IPS-20b (cell line): ENCODE results near the gene DPH2.

Experiments used
- H3K27ac ChIP-seq: one replicate; pipeline ENCODE4 v1.5.1; 2013; ENCODE audit warnings: low read length
- H3K27me3 ChIP-seq: 2 replicates; pipeline ENCODE4 v1.6.1; 2013; ENCODE audit warnings: mild to moderate bottlenecking, low read length, inconsistent platforms; ENCODE audit not compliant: insufficient read depth
- H3K36me3 ChIP-seq: 2 replicates; pipeline ENCODE4 v1.6.1; 2013; ENCODE audit warnings: low read depth, mild to moderate bottlenecking, inconsistent platforms, low read length, moderate library complexity; ENCODE audit not compliant: insufficient read depth
- H3K4me1 ChIP-seq: 2 replicates; pipeline ENCODE4 v1.6.1; 2013; ENCODE audit warnings: mild to moderate bottlenecking, control low read depth, inconsistent platforms, low read length, moderate library complexity; ENCODE audit not compliant: insufficient read depth
- H3K4me3 ChIP-seq: 2 replicates; pipeline ENCODE4 v1.5.1; 2013; ENCODE audit warnings: mild to moderate bottlenecking, low read length, inconsistent platforms
- H3K9ac ChIP-seq: 2 replicates; pipeline ENCODE4 v1.6.1; 2013; ENCODE audit warnings: low read depth, mild to moderate bottlenecking, inconsistent platforms, low read length, moderate library complexity
- H3K9me3 ChIP-seq: 2 replicates; pipeline ENCODE4 v1.6.1; 2013; ENCODE audit warnings: mild to moderate bottlenecking, low read depth, low read length, inconsistent platforms; ENCODE audit not compliant: insufficient read depth

DPH2 gene

DNA sequence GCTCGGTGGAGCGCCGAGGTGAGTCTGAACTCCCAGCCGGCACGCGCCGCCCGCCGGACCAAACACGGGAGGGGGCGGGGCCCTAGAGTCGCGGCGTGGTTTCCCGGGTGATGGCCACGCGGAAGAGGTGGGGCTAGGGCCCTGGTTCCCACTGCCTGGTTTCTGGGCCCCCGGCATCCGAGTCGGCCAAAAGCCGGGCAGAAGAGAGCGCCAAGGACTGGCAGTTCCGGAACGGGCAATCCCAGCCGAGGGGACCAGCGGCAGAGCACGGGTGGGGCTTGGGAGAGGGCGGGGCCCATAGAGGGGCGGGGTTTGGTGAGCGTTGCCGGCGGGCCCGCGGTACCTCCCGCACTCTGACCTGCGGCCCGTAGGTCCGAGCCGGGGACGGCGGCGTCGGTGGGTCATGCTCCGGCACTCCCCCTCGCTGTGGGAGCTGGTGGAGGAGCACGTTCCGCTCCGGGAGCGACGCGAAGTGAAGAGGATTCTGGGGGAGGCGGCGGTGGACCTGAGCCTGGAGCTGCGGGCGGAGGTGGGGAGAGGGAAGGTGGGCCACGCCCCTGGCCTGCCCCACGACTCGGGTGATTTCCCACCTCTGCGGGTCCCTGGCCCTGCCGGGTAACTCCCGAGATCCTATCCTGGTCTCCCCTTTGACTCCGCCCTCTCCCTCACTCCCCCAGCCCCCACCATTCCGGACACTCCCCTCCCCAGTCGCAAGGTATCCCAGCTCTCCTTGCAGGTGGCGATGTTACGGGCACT, 21.8 kb downstream of the DPH2 start, which contains the start of gene CCDC24:
Gene CCDC24, plus strand, starts transcription at position 124 of the 756 bp plus-strand sequence. Its CDS starts 280 bp downstream, at position 404.
- H3K4me3 ChIP-seq: peak within 1 kb of the TSS; percentile 80
- 0 out of 2 replicates have a peak, but pooled peaks cover under 1% of the 10 kb centered on the region for H3K36me3 ChIP-seq
- peaks cover 5% of the 10 kb centered on the region; the same call in 1 of the 2 replicates for H3K4me1 ChIP-seq
- H3K27ac ChIP-seq: peak within 1 kb of the TSS; percentile 49
- peaks cover 6% of the 10 kb centered on the region; the same call in 1 of the 2 replicates for H3K27me3 ChIP-seq
- no peaks in the 10 kb centered on the region for H3K9me3 ChIP-seq
- peak within 1 kb of the TSS; percentile 56; the same call in 1 of the 2 replicates for H3K9ac ChIP-seq

DNA sequence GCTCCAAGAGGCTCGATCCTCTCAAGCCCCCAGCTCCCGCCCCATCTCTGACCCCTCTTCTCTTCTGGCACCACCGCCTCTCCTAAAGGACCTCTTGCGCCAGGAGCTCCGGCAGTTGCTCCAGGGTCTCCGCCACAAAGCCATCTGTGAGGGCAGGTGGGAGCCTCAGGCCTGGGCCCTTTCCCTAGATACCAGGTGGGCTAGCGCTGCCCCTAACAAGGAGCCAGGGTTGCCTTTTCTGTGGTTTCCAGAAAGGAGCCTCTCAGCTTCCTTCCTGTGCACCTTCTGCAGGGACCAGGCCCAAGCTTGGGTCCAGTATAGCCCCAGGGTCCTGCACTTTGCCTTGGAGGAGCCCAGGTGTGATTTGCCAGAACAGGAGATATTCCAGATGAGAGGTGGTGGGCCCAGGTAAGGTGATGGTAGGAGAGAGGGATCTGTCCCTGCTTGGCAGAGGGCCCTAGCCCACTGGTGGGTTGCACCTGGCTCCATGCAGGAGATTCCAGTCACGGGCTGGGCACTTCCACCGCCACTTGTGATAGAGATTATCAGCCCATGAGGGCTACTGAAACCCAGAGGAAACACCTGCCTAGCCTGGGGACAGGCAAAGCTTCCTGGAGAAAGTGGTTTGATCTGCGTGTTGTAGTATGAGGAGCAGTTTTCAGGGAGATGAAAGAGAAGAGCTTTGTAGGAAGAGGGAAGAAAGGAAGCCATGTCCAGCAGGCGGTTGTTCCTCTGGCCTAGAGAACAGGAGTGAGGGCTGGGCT, 22.6 kb downstream of the DPH2 start:
- Histone ChIP-seq H3K4me1 (peaks cover 5% of the 10 kb centered on the region; the same call in 1 of the 2 replicates), H3K9ac (peak overlapping the region; percentile 56; the same call in 1 of the 2 replicates), H3K27ac (no peak overlapping the region), H3K4me3 (peak overlapping the region; percentile 80), H3K36me3 (no peaks in the 10 kb centered on the region), H3K9me3 (no peaks in the 10 kb centered on the region), H3K27me3 (peaks cover 6% of the 10 kb centered on the region; the same call in 1 of the 2 replicates)

DNA sequence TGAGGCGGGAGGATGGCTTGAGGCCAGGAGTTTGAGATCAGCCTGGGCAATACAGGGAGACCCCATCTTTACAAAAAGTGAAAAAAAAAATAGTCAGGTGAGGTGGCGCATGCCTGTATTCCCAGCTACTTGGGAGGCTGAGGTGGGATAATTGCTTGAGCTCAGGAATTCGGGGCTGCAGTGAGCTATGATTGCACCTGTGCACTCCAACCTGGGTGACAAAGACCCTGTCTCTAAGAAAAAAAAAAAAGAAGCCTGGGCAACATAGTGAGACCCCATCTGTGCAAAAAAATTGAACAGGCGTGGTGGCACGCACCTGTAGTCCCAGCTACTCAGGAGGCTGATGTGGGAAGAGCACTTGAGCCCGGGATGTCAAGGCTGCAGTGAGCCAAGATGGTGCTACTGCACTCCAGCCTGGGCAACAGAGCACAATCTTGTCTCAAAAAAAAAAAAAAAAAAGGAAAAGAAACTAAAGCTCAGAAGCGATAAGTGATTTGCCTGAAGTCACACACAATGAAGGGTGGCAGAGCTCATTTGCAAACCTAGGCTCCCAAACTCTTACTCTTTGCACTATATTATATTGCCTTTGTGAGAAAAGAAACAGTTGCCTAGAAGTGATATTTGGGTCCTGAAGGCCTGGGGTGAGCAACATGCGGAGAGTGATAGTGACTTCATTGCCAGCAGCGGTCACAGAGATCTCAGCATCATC, 23.6 kb downstream of the DPH2 start:
- no peaks in the 10 kb centered on the region for H3K9me3 ChIP-seq
- H3K27ac ChIP-seq: no peak overlapping the region

GRCh38 chr1:43994071-43994470, 24.3 kb downstream of the DPH2 start:
- H3K27ac ChIP-seq: no peak overlapping the region
- no peak overlapping the region for H3K4me3 ChIP-seq
- no peaks in the 10 kb centered on the region for H3K36me3 ChIP-seq
- H3K9ac ChIP-seq: no peak overlapping the region
- H3K4me1 ChIP-seq: peaks cover 5% of the 10 kb centered on the region; the same call in 1 of the 2 replicates
- no peaks in the 10 kb centered on the region for H3K9me3 ChIP-seq
- peaks cover 6% of the 10 kb centered on the region; the same call in 1 of the 2 replicates for H3K27me3 ChIP-seq

More for the DNA sequence above, 23.6 kb downstream of the DPH2 start:
- Histone ChIP-seq H3K4me3 (no peak overlapping the region), H3K4me1 (peaks cover 5% of the 10 kb centered on the region; the same call in 1 of the 2 replicates), H3K9ac (no peak overlapping the region), H3K27me3 (peaks cover 6% of the 10 kb centered on the region; the same call in 1 of the 2 replicates), H3K36me3 (no peaks in the 10 kb centered on the region)

DNA sequence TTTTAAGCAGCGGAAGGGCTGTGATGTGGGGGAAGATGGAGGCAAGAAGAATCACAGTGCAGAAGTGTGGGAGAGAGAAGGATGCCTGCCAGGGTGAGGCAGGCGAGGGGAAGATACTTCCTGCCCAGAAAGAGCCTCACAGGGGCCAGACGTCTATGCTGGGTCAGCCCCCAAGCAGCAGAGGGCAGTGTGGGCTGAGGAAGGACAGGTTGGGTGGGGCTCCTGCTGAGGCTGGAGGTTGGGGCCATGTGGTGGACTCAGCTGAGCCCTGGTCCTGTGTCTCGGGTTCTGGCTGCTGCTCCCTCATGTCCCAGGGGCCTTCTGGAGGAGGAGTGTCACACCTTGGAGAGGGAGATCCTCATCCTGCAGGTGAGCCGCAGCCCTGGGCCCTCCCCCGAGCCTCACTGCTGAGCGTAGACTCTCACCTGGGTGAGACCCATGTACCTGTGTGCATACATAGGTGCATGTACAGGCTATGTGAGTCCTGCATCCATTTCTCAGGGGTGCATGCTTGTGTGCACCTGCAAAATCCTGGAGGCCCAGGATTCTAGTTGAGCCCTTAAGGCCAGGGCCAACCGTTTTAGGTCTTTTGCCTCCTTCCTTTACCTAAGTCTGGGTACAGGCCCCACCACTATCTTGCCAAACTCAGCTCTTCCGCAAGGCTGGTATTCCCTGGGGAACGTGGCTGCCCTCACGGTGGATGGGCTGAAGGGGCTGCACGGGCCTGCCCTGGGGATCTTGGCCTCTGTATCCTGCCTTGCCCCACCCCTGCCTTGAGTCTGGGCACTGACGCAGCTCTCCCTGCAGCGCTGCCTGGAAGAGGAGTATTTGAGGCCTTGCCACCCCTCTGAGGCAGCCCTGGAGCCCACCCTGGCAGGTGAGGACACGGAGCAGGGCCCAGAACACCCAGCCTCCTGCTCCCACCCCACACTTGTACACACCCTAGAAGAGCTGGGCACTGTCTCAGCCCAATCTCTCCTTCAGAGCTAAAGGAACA, 25.3 kb downstream of the DPH2 start:
- Histone ChIP-seq H3K9ac (no peak overlapping the region), H3K4me3 (no peak overlapping the region), H3K36me3 (peaks cover 6% of the 10 kb centered on the region; the same call in 1 of the 2 replicates), H3K27me3 (peaks cover 6% of the 10 kb centered on the region; the same call in 1 of the 2 replicates), H3K9me3 (no peaks in the 10 kb centered on the region), H3K27ac (no peak overlapping the region), H3K4me1 (peaks cover 5% of the 10 kb centered on the region; the same call in 1 of the 2 replicates)

DNA sequence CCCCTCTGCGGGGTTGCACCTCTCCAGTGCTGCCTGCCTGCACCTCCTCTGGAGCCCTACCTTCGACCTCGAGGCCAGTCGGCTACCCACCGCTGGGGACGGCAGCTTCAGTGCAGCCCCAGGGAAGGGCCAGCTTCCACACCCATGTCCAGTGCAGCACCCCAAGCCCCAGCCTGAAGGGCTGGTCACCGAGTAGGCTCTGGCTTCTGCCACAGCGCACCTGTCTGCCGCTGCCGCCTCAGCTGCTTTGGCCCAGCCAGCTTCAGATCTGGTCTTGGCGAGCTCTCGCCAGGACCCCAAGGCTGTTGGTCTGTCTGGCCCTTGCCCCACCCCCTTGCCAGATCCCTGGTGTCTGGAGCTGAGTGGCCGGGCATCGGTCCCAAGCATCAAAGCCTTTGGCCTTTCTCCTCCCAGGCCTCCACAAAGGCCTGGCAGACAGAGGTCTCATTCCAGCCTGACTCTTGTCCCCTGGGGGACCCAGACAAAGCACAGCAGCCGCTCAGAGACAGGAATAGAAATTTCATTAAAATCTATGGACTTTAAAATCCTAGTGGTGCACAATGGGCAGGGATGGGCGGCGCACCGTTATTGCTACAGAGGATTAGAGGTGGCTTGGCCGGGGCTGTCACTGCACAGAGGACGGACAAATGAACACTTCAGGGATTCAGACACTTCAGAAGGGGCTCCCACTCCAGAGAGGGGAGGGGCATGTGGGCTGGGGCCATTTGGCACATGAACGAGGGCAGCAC, 26.3 kb downstream of the DPH2 start:
- no peak overlapping the region for H3K9ac ChIP-seq
- H3K4me3 ChIP-seq: no peak overlapping the region
- H3K4me1 ChIP-seq: peaks cover 5% of the 10 kb centered on the region; the same call in 1 of the 2 replicates
- peaks cover 6% of the 10 kb centered on the region; the same call in 1 of the 2 replicates for H3K27me3 ChIP-seq
- no peaks in the 10 kb centered on the region for H3K9me3 ChIP-seq
- no peak overlapping the region for H3K27ac ChIP-seq
- H3K36me3 ChIP-seq: peaks cover 16% of the 10 kb centered on the region; the same call in 1 of the 2 replicates

- Histone ChIP-seq H3K27me3 (peaks cover 6% of the 10 kb centered on the region; the same call in 1 of the 2 replicates), H3K4me3 (no peak overlapping the region), H3K9me3 (no peaks in the 10 kb centered on the region), H3K36me3 (peaks cover 22% of the 10 kb centered on the region; the same call in 1 of the 2 replicates), H3K27ac (no peak overlapping the region), H3K9ac (no peak overlapping the region), H3K4me1 (peaks cover 5% of the 10 kb centered on the region; the same call in 1 of the 2 replicates)
Observed at GRCh38 chr1:43996733-43997115, 26.9 kb downstream of the DPH2 start.

DNA sequence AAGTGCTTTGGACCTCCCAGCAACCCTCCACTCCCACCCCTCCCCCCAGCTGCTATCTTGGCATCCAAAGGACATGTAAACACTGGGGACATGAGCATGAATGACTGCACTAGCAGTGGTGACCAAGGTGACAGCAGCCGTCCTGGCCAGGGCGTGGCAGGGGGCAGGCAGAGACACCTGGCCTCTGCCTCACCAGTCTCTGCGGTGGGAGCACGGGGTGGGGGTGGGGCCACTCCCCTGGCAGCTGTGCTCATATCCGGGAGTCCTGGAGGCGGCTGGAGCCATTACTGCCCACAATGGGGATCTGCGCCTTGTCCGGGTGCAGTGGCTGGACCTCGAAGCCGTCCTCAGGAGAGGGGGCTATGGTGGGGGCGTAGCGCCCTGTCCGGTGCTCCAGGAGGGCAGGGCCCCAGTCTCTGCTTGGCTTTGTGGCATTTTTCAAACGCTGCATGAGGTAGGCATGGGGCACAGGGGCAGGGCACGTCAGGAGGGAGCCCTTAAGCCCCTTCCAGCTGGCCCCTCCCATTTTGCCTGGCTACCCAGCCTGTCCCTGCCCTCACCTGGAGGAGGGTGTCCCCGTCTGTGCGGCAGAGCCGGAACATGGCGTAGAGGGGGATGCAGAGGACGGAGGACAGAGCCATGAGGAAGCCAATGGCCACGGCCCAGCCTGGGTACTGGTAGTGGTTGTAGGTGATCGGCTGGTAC, 27.6 kb downstream of the DPH2 start:
- Histone ChIP-seq H3K27me3 (peaks cover 6% of the 10 kb centered on the region; the same call in 1 of the 2 replicates), H3K9me3 (no peaks in the 10 kb centered on the region), H3K9ac (no peak overlapping the region), H3K27ac (no peak overlapping the region), H3K4me1 (peaks cover 3% of the 10 kb centered on the region; the same call in 1 of the 2 replicates), H3K36me3 (peaks cover 27% of the 10 kb centered on the region; the same call in 1 of the 2 replicates), H3K4me3 (no peak overlapping the region)

- peaks cover 1% of the 10 kb centered on the region; the same call in 1 of the 2 replicates for H3K27me3 ChIP-seq
- no peaks in the 10 kb centered on the region for H3K9me3 ChIP-seq
- no peak overlapping the region for H3K9ac ChIP-seq
- H3K4me3 ChIP-seq: no peak overlapping the region
- H3K36me3 ChIP-seq: peaks cover 28% of the 10 kb centered on the region; the same call in 1 of the 2 replicates
- H3K27ac ChIP-seq: no peak overlapping the region
- no peaks in the 10 kb centered on the region for H3K4me1 ChIP-seq
Observed at GRCh38 chr1:43998000-43998378, 28.2 kb downstream of the DPH2 start.
